NCI-H128 (cell line): ENCODE measurements around the gene PRDM16.

Source experiments
- DNase-seq: peaks from one replicate; lab custom pipeline; 2025; ENCODE audit not compliant: unreplicated experiment; lab: John Stamatoyannopoulos, UW

The PRDM16 gene

GRCh38 chr1:3477241-3477995 is 408.4 kb downstream of the PRDM16 start:
- no peak for DNase-seq

- DNase-seq = no peak
These were observed 409.2 kb downstream of the PRDM16 start for GRCh38 chr1:3478187-3478586.

GRCh38 chr1:3479511-3480368 is 410.7 kb downstream of the PRDM16 start:
- DNase-seq = no peak

- DNase-seq = no peak
These were observed 411.3 kb downstream of the PRDM16 start for GRCh38 chr1:3480369-3480719.

GRCh38 chr1:3481046-3481445 is 412.0 kb downstream of the PRDM16 start:
- no peak for DNase-seq

- no peak for DNase-seq
These were observed 412.9 kb downstream of the PRDM16 start for GRCh38 chr1:3481836-3482375.

GRCh38 chr1:3482378-3482849 is 413.4 kb downstream of the PRDM16 start:
- no peak for DNase-seq

- DNase-seq = no peak
These were observed 414.4 kb downstream of the PRDM16 start for GRCh38 chr1:3483380-3483779.

GRCh38 chr1:3483801-3484444 is 414.9 kb downstream of the PRDM16 start:
- no peak for DNase-seq

GRCh38 chr1:3485016-3485415 is 416.0 kb downstream of the PRDM16 start:
- DNase-seq = no peak
